H1 (cell line): ENCODE measurements around the gene C16orf46. TPM values are rescaled to one million over a fixed set of nuclear protein-coding genes. Genes with fewer than 3 reads are reported as not detected.

Source experiments
- CTCF ChIA-PET: fragments of 300-600 bp; sonication (Branson Sonifier 250); formaldehyde crosslinking; loops from one replicate; lab custom pipeline; 2021; ENCODE audit not compliant: partially characterized antibody; lab: Charles Lee
- POLR2A ChIA-PET: fragments of 300-600 bp; sonication (Branson Sonifier 250); formaldehyde crosslinking; loops from one replicate; lab custom pipeline; 2021; ENCODE audit warnings: inconsistent platforms; ENCODE audit not compliant: partially characterized antibody; lab: Charles Lee
- DNase-seq, 2 experiments: peaks; one replicate each; pipeline versions ENCODE4 v3.0.0 to v3.0.0-alpha.2; 2010 to 2022; ENCODE audit warnings: low spot score in 2 of 2, low read depth in 1 of 2, mixed read lengths in 1 of 2
- FAIRE-seq: peaks from 2 replicates; lab custom pipeline; 2011; peaks lifted over from hg19 to GRCh38; lab: Jason Lieb, UNC
- H2AFZ ChIP-seq: 2 replicates; pipeline ENCODE4 v1.8.1; 2012; ENCODE audit warnings: low read length, inconsistent platforms
- H2AK5ac ChIP-seq: 2 replicates; pipeline ENCODE4 v1.6.1; 2013; ENCODE audit warnings: low read depth, low read length
- H2BK120ac ChIP-seq: replicated peaks from 2 replicates; pipeline ENCODE3; 2013; ENCODE audit warnings: low read depth, low read length, inconsistent platforms
- H2BK12ac ChIP-seq: 2 replicates; pipeline ENCODE4 v1.6.1; 2013; ENCODE audit warnings: low read depth, low read length
- H2BK15ac ChIP-seq: 2 replicates; pipeline ENCODE4 v1.6.1; 2013; ENCODE audit warnings: low read length
- H2BK20ac ChIP-seq: 2 replicates; pipeline ENCODE4 v1.6.1; 2013; ENCODE audit warnings: low read length
- H2BK5ac ChIP-seq: 2 replicates; pipeline ENCODE4 v1.6.1; 2013; ENCODE audit warnings: low read depth, low read length
- H3K14ac ChIP-seq: 2 replicates; pipeline ENCODE4 v1.6.1; 2013; ENCODE audit warnings: inconsistent platforms; ENCODE audit not compliant: insufficient read length
- H3K18ac ChIP-seq: 2 replicates; pipeline ENCODE4 v1.6.1; 2013; ENCODE audit warnings: low read length; ENCODE audit errors: extremely low read depth
- H3K23ac ChIP-seq: 2 replicates; pipeline ENCODE4 v1.6.1; 2013; ENCODE audit warnings: inconsistent platforms; ENCODE audit not compliant: insufficient read length
- H3K23me2 ChIP-seq: 2 replicates; pipeline ENCODE4 v1.6.1; 2013; ENCODE audit warnings: low read depth, low read length
- H3K27ac ChIP-seq: 2 replicates; pipeline ENCODE4 v1.6.1; 2011; ENCODE audit warnings: low read depth, low read length, inconsistent platforms
- H3K27me3 ChIP-seq, 4 experiments: replicated peaks in 1 of 4; 1 replicate in 1 of 4; 2 replicates in 3 of 4; pipeline versions ENCODE4 v1.6.1 to v1.8.1; 2011 to 2013; ENCODE audit warnings: low read length in 3 of 4, mild to moderate bottlenecking in 3 of 4, inconsistent platforms in 2 of 4, mixed read lengths in 2 of 4, moderate library complexity in 1 of 4; ENCODE audit not compliant: control insufficient read depth in 3 of 4, insufficient read depth in 3 of 4; ENCODE audit errors: extremely low read depth in 1 of 4
- H3K36me3 ChIP-seq, 4 experiments: 2 replicates each; pipeline versions ENCODE4 v1.6.1 to v1.8.1; 2011 to 2013; ENCODE audit warnings: mild to moderate bottlenecking in 4 of 4, low read length in 3 of 4, moderate library complexity in 2 of 4, control low read depth in 1 of 4, inconsistent platforms in 1 of 4; ENCODE audit not compliant: insufficient read depth in 4 of 4, control insufficient read depth in 2 of 4
- H3K4ac ChIP-seq: replicated peaks from 2 replicates; pipeline ENCODE3; 2013; ENCODE audit warnings: low read length, low read depth, mixed read lengths, inconsistent platforms; ENCODE audit not compliant: insufficient read length
- H3K4me1 ChIP-seq, 4 experiments: replicated peaks in 1 of 4; 1 replicate in 1 of 4; 2 replicates in 3 of 4; pipeline versions ENCODE4 v1.6.1 to v1.8.1; 2011 to 2013; ENCODE audit warnings: low read length in 3 of 4, inconsistent platforms in 2 of 4, mixed read lengths in 1 of 4; ENCODE audit not compliant: insufficient read depth in 4 of 4, control insufficient read depth in 3 of 4
- H3K4me2 ChIP-seq, 2 experiments: 2 replicates each; pipeline versions ENCODE4 v1.6.1 to v1.8.1; 2011 to 2013; ENCODE audit warnings: low read depth in 2 of 2, low read length in 2 of 2, control low read depth in 1 of 2, inconsistent platforms in 1 of 2, mild to moderate bottlenecking in 1 of 2; ENCODE audit not compliant: insufficient read depth in 1 of 2
- H3K4me3 ChIP-seq, 4 experiments: fragments of 200-600, 300-600 bp in 1 of 4; sonication (generic), shearing (Covaris generic), sonication (Bioruptor Twin) in 1 of 4; 2 replicates each; pipeline versions ENCODE4 v1.5.1 to v1.8.1; 2011 to 2016; ENCODE audit warnings: low read length in 4 of 4, low read depth in 3 of 4, control low read depth in 2 of 4, inconsistent platforms in 2 of 4, mild to moderate bottlenecking in 2 of 4, mixed read lengths in 1 of 4, moderate library complexity in 1 of 4; ENCODE audit not compliant: insufficient read depth in 2 of 4; ENCODE audit errors: extremely low read depth in 1 of 4
- H3K56ac ChIP-seq: replicated peaks from 2 replicates; pipeline ENCODE3; 2013; ENCODE audit warnings: low read depth, mild to moderate bottlenecking, mixed read lengths, low read length, inconsistent platforms; ENCODE audit not compliant: insufficient read length
- H3K79me1 ChIP-seq: 2 replicates; pipeline ENCODE4 v1.6.1; 2013; ENCODE audit warnings: low read depth, low read length, control low read depth
- H3K79me2 ChIP-seq, 2 experiments: 2 replicates each; pipeline versions ENCODE4 v1.6.1 to v1.8.1; 2012 to 2013; ENCODE audit warnings: low read length in 2 of 2, mild to moderate bottlenecking in 2 of 2, inconsistent platforms in 1 of 2; ENCODE audit not compliant: insufficient read depth in 2 of 2, control insufficient read depth in 1 of 2
- H3K9ac ChIP-seq, 4 experiments: replicated peaks in 1 of 4; 1 replicate in 1 of 4; 2 replicates in 3 of 4; pipeline versions ENCODE4 v1.6.1 to v1.8.1; 2011 to 2013; ENCODE audit warnings: low read depth in 3 of 4, low read length in 3 of 4, control low read depth in 2 of 4, mild to moderate bottlenecking in 2 of 4, moderate library complexity in 2 of 4, inconsistent platforms in 1 of 4; ENCODE audit errors: extremely low read depth in 1 of 4
- H3K9me3 ChIP-seq, 2 experiments: 2 replicates each; pipeline versions ENCODE4 v1.6.1 to v1.8.1; 2012 to 2013; ENCODE audit warnings: mild to moderate bottlenecking in 2 of 2, moderate library complexity in 2 of 2, control low read depth in 1 of 2, inconsistent platforms in 1 of 2, low read depth in 1 of 2, low read length in 1 of 2, mixed read lengths in 1 of 2; ENCODE audit not compliant: insufficient read depth in 2 of 2
- H4K20me1 ChIP-seq, 2 experiments: replicated peaks in 1 of 2; 2 replicates each; pipeline versions ENCODE3 to v1.8.1; 2011 to 2013; ENCODE audit warnings: inconsistent platforms in 2 of 2, low read length in 2 of 2, mild to moderate bottlenecking in 1 of 2; ENCODE audit not compliant: insufficient read depth in 2 of 2, control insufficient read depth in 1 of 2
- H4K5ac ChIP-seq: 2 replicates; pipeline ENCODE4 v1.6.1; 2013; ENCODE audit warnings: low read length, low read depth, mixed read lengths, inconsistent platforms; ENCODE audit not compliant: insufficient read length
- H4K8ac ChIP-seq: 2 replicates; pipeline ENCODE4 v1.8.0; 2013; ENCODE audit warnings: mild to moderate bottlenecking, moderate library complexity, low read length, inconsistent platforms; ENCODE audit not compliant: insufficient read depth; ENCODE audit errors: extremely low read depth
- H4K91ac ChIP-seq: replicated peaks from 2 replicates; pipeline ENCODE3; 2013; ENCODE audit warnings: low read length, mixed read lengths, inconsistent platforms; ENCODE audit not compliant: insufficient read length
- ASH2L ChIP-seq: fragments of 200-600, 300-600 bp; sonication (generic); IDR thresholded peaks from one replicate; pipeline ENCODE4 v1.7.1; 2017; ENCODE audit warnings: low read length
- KDM1A ChIP-seq: fragments of 200-600, 300-600 bp; sonication (generic); IDR thresholded peaks from 2 replicates; pipeline ENCODE4 v1.7.1; 2016; ENCODE audit warnings: mild to moderate bottlenecking, low read length, borderline replicate concordance
- POLR2A ChIP-seq, 2 experiments: IDR thresholded peaks; 1 replicate in 1 of 2; 2 replicates in 1 of 2; pipeline ENCODE4 v1.6.1; 2011; ENCODE audit warnings: low read depth in 2 of 2, low read length in 2 of 2, mild to moderate bottlenecking in 2 of 2; ENCODE audit errors: control extremely low read depth in 1 of 2
- RXRA ChIP-seq: IDR thresholded peaks from 2 replicates; pipeline ENCODE4 v1.6.1; 2011; ENCODE audit warnings: low read depth, mild to moderate bottlenecking, low read length, moderate library complexity; ENCODE audit not compliant: insufficient read depth
- SAP30 ChIP-seq: fragments of 300-600 bp; sonication (generic); IDR thresholded peaks from 2 replicates; pipeline ENCODE4 v1.7.1; 2012; ENCODE audit warnings: low read length, moderate library complexity, mild to moderate bottlenecking, inconsistent platforms; ENCODE audit not compliant: insufficient read depth, insufficient replicate concordance
- SIX5 ChIP-seq: IDR thresholded peaks from 2 replicates; pipeline ENCODE4 v1.6.1; 2011; ENCODE audit warnings: mild to moderate bottlenecking, low read depth, low read length
- TCF12 ChIP-seq: IDR thresholded peaks from 2 replicates; pipeline ENCODE4 v1.6.1; 2011; ENCODE audit warnings: low read depth, mild to moderate bottlenecking, low read length
- WGBS, 2 experiments: shearing (Covaris generic) in 1 of 2; methylation state at CpG; one replicate each; pipeline versions ENCODE4 v1.1.6 to v1.1.7; 2013 to 2015; ENCODE audit warnings: low lambda C conversion rate in 2 of 2, mixed read lengths in 2 of 2, inconsistent platforms in 1 of 2, low coverage in 1 of 2, missing lambda C conversion rate in 1 of 2; ENCODE audit not compliant: insufficient replicate concordance in 2 of 2, insufficient coverage in 1 of 2, insufficient read length in 1 of 2; ENCODE audit errors: extremely low coverage in 1 of 2, missing lambda C conversion rate in 1 of 2; 5-methylcytosine and 5-hydroxymethylcytosine counted together
- polyA plus RNA-seq, 7 experiments: library from polyadenylated mRNA; depleted of rRNA in 3 of 7; stranded (reverse) in 5 of 7; unstranded in 2 of 7; fragments of >200 nt in 5 of 7; fragments of 200-250 nt in 2 of 7; gene quantifications; 1 replicate in 5 of 7; 2 replicates in 1 of 7; 4 replicates in 1 of 7; pipeline versions ENCODE4 v1.2.1 to v1.2.3, GENCODE V29; 2011 to 2013; ENCODE audit warnings: missing spikeins in 2 of 7, mixed read lengths in 2 of 7
- total RNA-seq: library from RNA; stranded (reverse); fragmentation: NEBNext Ultra II Directional; extraction: Animal tissue kit (Norgen Biotek cat#: 25700); gene quantifications from 2 replicates; pipeline ENCODE4 v1.2.1, GENCODE V29; 2021

C16orf46 gene
- total and polyA plus RNA-seq, 2 of the 8 experiments (the other 6 are each of a cell fraction or from before 2014, with no cell fraction given), result 0.48 to 0.60 TPM

- H3K79me1 ChIP-seq, result no peaks in the 10 kb centered on the region
- no peaks in the 10 kb centered on the region for H4K20me1 ChIP-seq
- H2BK12ac ChIP-seq, result no peak overlapping the region
- H3K27me3 ChIP-seq, result no peaks in the 10 kb centered on the region
- no peak overlapping the region for H2AFZ ChIP-seq
- H3K4me3 ChIP-seq, result no peak overlapping the region
- no peak overlapping the region for H2BK120ac ChIP-seq
- 92% methylated on average over 11 of the region's 11 CpGs; no CpG with 5 or more reads in 1 of the 2 experiments for WGBS, 2 experiments
- CTCF ChIA-PET, result interaction anchor here (0.7 to 1.3 kb wide), 5 partner anchors 9 to 167 kb away, joined by 3 to 6 read pairs (median 4); no protein-coding TSS in a partner anchor
- FAIRE-seq, result no peak
- no peaks in the 10 kb centered on the region for H3K79me2 ChIP-seq
- no peak overlapping the region for H3K9ac ChIP-seq
- no peak overlapping the region for H3K23ac ChIP-seq
- H3K56ac ChIP-seq, result no peak overlapping the region
- no peak overlapping the region for H4K91ac ChIP-seq
- no peaks in the 10 kb centered on the region for H3K36me3 ChIP-seq
- H3K18ac ChIP-seq, result no peak overlapping the region
- H3K27ac ChIP-seq, result no peak overlapping the region
- H3K4me2 ChIP-seq, result no peak overlapping the region
- H2BK15ac ChIP-seq, result no peak overlapping the region
- no peak overlapping the region for H3K14ac ChIP-seq
- H2BK5ac ChIP-seq, result no peak overlapping the region
- no peaks in the 10 kb centered on the region for H3K23me2 ChIP-seq
- no peak overlapping the region for H2AK5ac ChIP-seq
- no peak overlapping the region for H2BK20ac ChIP-seq
- DNase-seq, result no peak
- POLR2A ChIA-PET, result interaction anchor here (0.9 to 1.0 kb wide), 2 partner anchors 31 to 72 kb away, joined by 3 read pairs; partner anchors contain the start of genes ATMIN and C16orf46
- H3K9me3 ChIP-seq, result no peaks in the 10 kb centered on the region
- H3K4ac ChIP-seq, result no peak overlapping the region
- no peak overlapping the region for H4K8ac ChIP-seq
- H4K5ac ChIP-seq, result no peak overlapping the region
- no peaks in the 10 kb centered on the region for H3K4me1 ChIP-seq
- no peak for TF ChIP-seq RXRA
- TF ChIP-seq KDM1A, result no peak
- no peak for TF ChIP-seq ASH2L
- no peak for TF ChIP-seq SAP30
- no peak for TF ChIP-seq SIX5
- TF ChIP-seq POLR2A (IDR thresholded peaks at IDR 0.05; ENCODE audit: control extremely low read depth in 1 of 2, low read depth in 2 of 2, low read length in 2 of 2), result no peak
- TF ChIP-seq TCF12, result no peak
Observed at GRCh38 chr16:81107511-81107910, 30.5 kb upstream of the C16orf46 start.
